Neuron (in vitro differentiated cells): ENCODE data around the gene SLC38A3.
A peak's percentile ranks its signal among the peaks of the same experiment; 100 is the strongest.
"Not testable (repeated sequence)": the region's sequence is repeated elsewhere in the genome, so short reads cannot be mapped to it uniquely, and the experiment has no call there.

Experiments
- H2AFZ ChIP-seq: one replicate; pipeline ENCODE4 v1.6.1; 2013; ENCODE audit warnings: low read depth, mild to moderate bottlenecking, inconsistent platforms, low read length, moderate library complexity
- H3K27me3 ChIP-seq: one replicate; pipeline ENCODE4 v1.6.1; 2013; ENCODE audit warnings: low read length; ENCODE audit not compliant: insufficient read depth
- H3K36me3 ChIP-seq: one replicate; pipeline ENCODE4 v1.6.1; 2013; ENCODE audit warnings: low read length; ENCODE audit not compliant: insufficient read depth
- H3K4me1 ChIP-seq: one replicate; pipeline ENCODE4 v1.6.1; 2013; ENCODE audit warnings: low read length; ENCODE audit not compliant: insufficient read depth
- H3K4me3 ChIP-seq: 2 replicates; pipeline ENCODE4 v1.5.1; 2013; ENCODE audit warnings: mild to moderate bottlenecking, low read length, moderate library complexity
- H3K9me3 ChIP-seq: one replicate; pipeline ENCODE4 v1.6.1; 2013; ENCODE audit warnings: low read length

Gene SLC38A3

DNA sequence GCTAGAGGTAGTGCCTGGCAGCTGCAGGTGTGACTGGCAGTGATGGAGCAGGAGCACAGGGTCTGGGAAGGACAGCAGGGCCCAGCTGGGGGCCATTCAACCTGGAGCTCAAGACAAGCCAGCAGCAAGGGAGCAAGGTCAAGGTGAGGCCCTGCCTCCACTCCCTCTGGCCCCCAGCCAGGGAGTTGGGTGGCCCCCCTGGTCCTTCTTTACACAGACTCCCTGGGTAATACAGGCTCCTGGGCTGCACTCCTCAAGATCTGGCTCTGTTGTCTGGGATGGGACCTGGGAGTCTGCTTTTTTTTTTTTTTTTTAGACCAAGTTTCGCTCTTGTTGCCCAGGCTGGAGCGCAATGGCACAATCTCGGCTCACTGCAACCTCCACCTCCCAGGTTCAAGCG is 45.4 kb downstream of the SLC38A3 start:
- H3K4me3 ChIP-seq: no peak overlapping the region
- no peaks in the 10 kb centered on the region for H3K9me3 ChIP-seq
- H3K27me3 ChIP-seq: no peaks in the 10 kb centered on the region
- H2AFZ ChIP-seq: no peak overlapping the region
- H3K36me3 ChIP-seq: peaks cover 61% of the 10 kb centered on the region
- H3K4me1 ChIP-seq: peaks cover 23% of the 10 kb centered on the region

DNA sequence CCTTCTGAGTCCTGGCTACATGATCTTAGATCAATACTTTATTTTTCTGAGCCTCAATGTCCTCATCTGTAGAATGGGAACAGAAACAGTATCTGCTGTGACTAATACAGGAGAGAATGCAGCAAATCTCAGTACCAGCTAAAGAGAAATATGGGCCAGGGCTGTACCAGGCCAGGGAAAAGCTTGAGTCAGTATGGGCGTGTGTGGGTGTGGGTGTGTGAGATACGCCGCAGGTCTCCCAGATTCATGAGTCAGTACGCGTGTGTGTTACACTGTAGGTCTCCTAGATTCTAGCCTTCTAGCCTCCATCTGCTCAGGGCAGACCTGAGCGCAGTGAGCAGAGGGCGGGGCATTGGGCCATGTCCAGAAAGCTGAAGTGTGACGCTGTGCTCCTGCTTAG is 46.1 kb downstream of the SLC38A3 start:
- Histone ChIP-seq H3K4me3 (no peak overlapping the region), H3K27me3 (no peaks in the 10 kb centered on the region), H3K9me3 (no peaks in the 10 kb centered on the region), H3K36me3 (peaks cover 64% of the 10 kb centered on the region), H2AFZ (no peak overlapping the region), H3K4me1 (peaks cover 16% of the 10 kb centered on the region)

DNA sequence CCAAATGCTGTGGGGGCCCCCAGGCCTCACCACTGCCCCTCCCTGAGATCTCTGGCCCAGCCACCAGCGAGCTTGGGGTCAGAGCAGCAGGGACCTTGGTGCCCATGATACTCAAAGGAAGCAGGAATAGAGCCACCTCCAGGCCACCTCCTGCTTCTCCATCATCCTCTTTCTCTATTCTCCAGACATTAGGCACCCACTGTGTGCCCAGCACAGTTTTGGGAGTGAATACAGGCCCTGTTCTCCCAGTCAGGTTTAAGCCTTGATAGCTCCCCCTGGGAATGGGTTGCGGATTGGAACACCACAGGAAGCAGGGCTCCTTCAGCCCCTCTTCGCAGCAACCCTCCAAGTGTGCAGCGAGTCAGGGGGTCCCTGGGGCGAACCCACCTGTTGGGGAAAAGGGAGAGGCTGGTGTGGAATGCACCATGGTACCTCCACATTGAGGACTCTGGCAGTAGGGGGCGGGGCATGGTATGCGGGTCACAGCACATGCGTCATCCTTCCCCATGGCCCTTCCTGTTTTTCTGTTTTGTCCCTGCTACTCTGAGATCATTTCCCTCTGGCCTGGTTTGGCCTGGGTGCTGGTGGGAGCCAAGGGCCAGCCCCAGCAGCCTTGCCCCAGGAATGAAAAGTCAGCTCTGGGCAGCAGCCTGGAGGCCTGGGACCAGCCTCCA is 49.6 kb downstream of the SLC38A3 start:
- peaks cover 27% of the 10 kb centered on the region for H3K4me1 ChIP-seq
- no peaks in the 10 kb centered on the region for H3K9me3 ChIP-seq
- peaks cover 73% of the 10 kb centered on the region for H3K36me3 ChIP-seq
- no peak overlapping the region for H3K4me3 ChIP-seq
- no peaks in the 10 kb centered on the region for H3K27me3 ChIP-seq
- no peak overlapping the region for H2AFZ ChIP-seq

DNA sequence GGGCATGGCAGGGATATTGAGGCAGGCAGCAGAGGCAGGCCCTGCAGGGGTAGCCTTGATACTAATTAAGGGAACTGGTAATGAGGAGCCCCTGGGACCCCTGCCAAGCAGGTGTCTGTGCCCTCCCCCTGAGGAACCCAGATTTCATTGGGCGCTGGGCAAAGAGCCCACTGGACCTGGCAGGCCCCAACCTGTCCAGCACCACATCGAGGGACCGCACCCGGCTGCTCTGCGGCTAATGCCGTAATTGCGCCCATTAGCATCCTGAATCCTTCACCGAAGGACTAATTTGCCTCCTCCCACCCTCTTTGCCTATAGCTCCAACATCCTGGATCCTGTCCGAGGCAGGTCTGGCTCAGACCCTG is 50.2 kb downstream of the SLC38A3 start:
- no peaks in the 10 kb centered on the region for H3K9me3 ChIP-seq
- H3K4me3 ChIP-seq: no peak overlapping the region
- no peaks in the 10 kb centered on the region for H3K27me3 ChIP-seq
- H2AFZ ChIP-seq: no peak overlapping the region
- peaks cover 68% of the 10 kb centered on the region for H3K36me3 ChIP-seq
- H3K4me1 ChIP-seq: peaks cover 28% of the 10 kb centered on the region

DNA sequence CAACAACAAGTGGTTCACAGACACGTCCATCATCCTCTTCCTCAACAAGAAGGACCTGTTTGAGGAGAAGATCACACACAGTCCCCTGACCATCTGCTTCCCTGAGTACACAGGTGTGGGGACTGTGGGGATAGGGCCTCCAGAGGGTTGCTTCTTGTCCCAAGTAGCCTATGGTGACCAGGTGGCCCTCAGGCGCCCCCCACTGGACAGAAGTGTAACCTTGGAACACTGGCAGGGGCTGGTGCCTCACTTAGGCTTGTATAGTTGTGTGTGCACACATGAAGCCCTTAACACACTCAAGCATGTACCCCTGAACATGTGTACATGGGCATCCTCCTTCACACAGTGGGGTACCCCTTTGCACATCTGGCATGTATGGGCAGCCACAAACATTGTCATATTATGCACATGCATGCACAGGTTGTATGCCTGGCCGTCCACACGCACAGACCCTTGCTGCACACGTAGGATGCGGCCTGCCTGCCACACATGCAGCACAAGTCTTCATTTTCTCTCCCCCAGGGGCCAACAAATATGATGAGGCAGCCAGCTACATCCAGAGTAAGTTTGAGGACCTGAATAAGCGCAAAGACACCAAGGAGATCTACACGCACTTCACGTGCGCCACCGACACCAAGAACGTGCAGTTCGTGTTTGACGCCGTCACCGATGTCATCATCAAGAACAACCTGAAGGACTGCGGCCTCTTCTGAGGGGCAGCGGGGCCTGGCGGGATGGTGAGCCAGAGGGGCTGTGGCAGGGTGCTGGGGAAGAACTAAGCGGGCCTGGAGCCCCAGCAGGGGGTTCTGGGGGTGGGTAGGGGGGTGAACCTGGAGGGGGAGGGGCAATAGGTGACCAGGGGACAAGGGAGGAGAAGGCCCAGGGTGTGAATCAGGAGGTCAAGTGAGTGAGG is 52.2 kb downstream of the SLC38A3 start:
- Histone ChIP-seq H3K27me3 (no peaks in the 10 kb centered on the region), H3K36me3 (peaks cover 53% of the 10 kb centered on the region), H3K9me3 (no peaks in the 10 kb centered on the region), H2AFZ (no peak overlapping the region), H3K4me1 (peaks cover 41% of the 10 kb centered on the region), H3K4me3 (no peak overlapping the region)

DNA sequence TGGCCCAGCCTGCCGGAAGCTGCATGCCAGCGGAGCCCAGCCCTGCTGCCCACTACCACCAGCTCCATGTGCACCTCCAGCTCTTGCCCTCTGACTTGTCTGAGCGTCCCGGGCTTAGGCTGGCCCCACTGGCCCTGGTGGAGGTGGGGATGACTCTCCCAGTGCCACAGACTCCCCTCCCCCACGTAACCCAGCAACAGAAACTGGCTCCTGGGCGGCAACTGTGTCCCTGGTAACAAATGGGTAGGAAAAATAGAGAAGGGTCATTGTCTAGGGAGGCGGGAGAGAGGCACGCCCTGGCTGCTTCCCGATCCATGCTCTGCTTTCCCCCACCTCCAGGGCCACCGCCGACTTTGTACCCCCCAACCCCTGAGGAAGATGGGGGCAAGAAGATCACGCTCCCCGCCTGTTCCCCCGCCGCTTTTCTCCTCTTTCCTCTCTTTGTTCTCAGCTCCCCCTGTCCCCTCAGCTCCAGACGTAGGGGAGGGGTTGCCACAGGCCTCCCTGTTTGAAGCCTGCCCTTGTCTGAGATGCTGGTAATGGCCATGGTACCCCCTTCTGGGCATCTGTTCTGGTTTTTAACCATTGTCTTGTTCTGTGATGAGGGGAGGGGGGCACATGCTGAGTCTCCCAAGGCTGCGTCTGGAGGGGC is 53.1 kb downstream of the SLC38A3 start:
- Histone ChIP-seq H3K4me3 (no peak overlapping the region), H3K4me1 (peaks cover 41% of the 10 kb centered on the region), H3K27me3 (no peaks in the 10 kb centered on the region), H3K36me3 (peaks cover 44% of the 10 kb centered on the region), H3K9me3 (no peaks in the 10 kb centered on the region), H2AFZ (no peak overlapping the region)

DNA sequence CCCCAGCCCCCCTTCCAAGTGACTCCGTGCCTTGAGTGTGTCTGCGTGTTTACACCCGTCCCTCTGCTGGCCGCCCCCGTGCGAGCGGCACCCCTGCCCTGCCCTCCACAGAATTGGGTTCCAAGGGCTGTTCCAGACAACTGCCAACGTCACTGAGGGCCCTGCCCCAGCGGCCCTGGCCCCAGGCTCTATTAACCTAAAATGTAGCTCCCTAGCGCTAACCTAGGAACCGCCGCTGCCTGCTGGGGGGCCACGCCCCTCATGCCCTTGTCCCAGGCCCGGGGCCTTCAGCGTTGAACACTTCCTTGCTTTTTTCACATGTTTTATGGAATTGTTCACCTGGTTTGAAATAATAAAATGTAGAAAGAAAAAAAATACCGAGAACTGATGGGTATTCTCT is 53.9 kb downstream of the SLC38A3 start:
- peaks cover 46% of the 10 kb centered on the region for H3K4me1 ChIP-seq
- H3K4me3 ChIP-seq: no peak overlapping the region
- H3K36me3 ChIP-seq: peaks cover 38% of the 10 kb centered on the region
- no peaks in the 10 kb centered on the region for H3K27me3 ChIP-seq
- H2AFZ ChIP-seq: no peak overlapping the region
- H3K9me3 ChIP-seq: no peaks in the 10 kb centered on the region

DNA sequence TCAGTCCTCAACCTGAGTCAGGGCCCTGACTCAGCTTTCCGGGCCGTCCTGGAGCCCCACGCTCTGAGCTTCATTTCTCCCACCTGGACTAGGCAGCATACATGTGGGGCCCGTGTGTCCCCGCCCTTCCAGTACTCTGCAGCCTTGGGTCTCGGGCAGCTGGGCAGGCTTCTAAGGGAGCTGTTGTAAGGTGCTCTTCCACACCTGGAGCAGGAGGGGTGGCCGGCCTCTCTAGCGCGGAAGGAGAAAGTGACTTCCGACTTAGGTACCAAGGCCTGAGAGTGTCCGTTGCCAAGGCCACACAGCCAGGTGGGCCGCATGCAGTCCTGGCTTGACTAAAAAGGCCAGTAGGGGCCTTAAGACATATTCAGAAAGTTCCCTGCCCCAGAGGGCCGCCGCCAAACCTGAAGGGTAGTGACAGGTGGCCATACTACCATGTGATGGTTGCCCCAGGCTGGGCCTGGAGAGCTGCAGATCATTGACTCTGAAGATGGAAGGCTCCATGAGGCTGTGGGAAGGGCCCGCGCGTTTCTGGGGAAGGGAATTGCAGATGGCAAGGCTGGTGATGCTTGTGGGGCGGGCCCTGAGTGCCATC is 54.5 kb downstream of the SLC38A3 start:
- Histone ChIP-seq H3K36me3 (peaks cover 32% of the 10 kb centered on the region), H3K4me3 (no peak overlapping the region), H3K9me3 (no peaks in the 10 kb centered on the region), H3K4me1 (peaks cover 52% of the 10 kb centered on the region), H3K27me3 (no peaks in the 10 kb centered on the region), H2AFZ (no peak overlapping the region)

DNA sequence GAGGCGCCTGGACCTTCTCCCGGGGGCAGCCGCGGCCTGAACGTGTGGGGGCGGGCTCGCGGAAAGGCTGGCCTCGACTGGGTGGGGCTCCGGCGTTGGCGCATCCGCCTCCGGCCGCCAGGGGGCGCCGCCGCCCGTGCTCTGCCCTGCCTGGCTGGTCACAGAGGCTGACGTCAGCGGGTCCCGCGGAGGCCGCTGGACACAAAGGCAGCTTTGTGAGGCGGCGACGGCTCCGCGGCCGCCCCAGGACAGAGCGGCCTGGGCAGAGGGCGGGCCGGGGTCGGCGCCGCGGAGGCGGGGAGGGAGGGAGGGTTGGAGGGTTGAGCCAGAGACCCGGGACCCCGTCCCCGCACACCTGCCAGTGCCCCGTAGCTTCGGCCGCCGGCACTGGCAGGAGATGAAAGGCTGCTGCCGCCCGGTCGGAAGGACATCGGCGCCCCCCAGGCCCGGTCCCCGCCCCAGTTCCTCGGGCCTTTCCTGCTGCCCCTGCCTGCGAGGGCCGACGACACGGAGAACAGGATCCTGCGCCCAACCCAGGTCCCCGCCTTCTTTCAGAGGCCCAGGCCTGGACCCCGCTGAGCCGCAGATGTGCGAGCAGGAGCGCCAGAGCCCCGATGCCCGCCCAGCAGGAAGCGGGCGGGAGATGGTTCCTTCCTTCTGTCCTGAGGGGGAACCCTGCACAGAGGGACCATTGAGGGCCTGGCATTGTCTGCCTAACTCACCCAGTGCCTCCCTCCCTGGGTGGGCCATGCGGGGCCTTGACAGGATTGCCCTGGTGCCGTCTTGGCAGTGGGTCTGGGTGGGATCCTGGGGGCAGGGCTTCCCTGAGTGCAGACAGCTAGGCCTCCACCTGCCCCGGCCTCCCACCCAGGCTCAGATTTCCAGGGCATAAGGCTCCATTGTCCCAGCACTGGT is 55.2 kb downstream of the SLC38A3 start:
- no peak overlapping the region for H2AFZ ChIP-seq
- no peaks in the 10 kb centered on the region for H3K27me3 ChIP-seq
- H3K36me3 ChIP-seq: peaks cover 26% of the 10 kb centered on the region
- peaks cover 59% of the 10 kb centered on the region for H3K4me1 ChIP-seq
- H3K9me3 ChIP-seq: no peaks in the 10 kb centered on the region
- H3K4me3 ChIP-seq: peak overlapping the region; percentile 39

DNA sequence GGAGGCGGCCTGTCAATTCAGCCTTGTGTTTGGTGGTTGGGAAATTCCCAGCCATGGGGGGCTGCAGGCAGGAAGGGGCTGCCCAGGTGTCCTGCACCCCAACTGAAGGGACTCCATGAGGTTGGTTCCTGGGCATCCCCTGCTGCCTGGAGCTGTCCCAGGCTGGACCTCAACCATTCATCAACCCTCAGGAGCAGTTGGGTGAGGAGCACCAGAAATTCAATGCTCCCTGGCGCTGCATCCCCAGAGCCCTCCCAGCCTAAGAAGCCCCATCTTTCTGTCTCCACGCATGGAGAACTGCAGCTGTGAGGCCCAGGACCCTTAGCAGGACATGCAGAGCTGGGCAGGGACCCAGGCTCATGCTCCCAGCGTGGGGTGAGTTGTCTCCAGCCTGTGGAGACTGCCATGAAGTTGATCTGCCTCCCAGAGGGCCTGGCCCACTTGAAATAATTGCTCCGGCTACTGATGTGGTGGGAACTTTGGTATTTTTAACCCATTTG is 55.9 kb downstream of the SLC38A3 start:
- Histone ChIP-seq H3K4me1 (peaks cover 66% of the 10 kb centered on the region), H3K9me3 (no peaks in the 10 kb centered on the region), H2AFZ (no peak overlapping the region), H3K27me3 (no peaks in the 10 kb centered on the region), H3K36me3 (peaks cover 23% of the 10 kb centered on the region), H3K4me3 (no peak overlapping the region)

DNA sequence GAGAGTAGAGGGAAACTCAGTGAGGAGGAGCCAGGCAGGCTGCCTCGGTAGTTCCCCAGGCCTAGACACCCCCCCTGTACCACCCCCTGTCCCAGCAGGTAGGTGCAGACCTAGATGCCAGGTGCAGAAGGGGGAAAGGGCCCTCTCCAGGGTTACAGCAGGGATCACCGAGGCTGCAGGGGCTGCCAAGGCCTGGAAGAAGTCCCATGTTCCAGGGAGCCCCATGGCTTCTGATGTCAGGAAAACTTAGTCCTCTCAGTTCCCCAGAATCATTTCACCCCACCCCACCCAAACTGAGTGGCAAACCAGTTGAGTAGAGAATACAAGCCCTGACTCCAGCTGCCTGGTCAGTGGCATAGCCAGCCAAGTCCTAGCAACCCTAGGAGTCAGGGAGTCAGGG is 56.4 kb downstream of the SLC38A3 start:
- H3K27me3 ChIP-seq: no peaks in the 10 kb centered on the region
- peaks cover 66% of the 10 kb centered on the region for H3K4me1 ChIP-seq
- peaks cover 18% of the 10 kb centered on the region for H3K36me3 ChIP-seq
- no peak overlapping the region for H3K4me3 ChIP-seq
- H3K9me3 ChIP-seq: no peaks in the 10 kb centered on the region
- no peak overlapping the region for H2AFZ ChIP-seq

DNA sequence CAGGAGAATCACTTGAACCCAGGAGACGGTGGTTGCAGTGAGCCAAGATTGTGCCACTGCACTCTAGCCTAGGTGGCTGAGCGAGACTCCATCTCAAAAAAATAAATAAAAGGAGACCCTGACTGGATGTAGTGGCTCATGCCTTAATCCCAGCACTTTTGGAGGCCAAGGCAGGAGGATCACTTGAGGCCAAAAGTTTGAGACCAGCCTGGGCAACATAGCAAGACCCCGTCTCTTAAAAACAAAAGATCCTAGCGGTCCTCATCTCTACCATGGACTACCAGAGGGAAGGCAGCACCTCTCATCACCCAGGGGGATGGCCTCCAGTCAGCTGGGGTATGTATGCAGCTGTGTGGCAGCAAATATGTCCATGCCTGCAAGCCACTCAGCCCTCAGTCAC is 57.1 kb downstream of the SLC38A3 start:
- H3K27me3 ChIP-seq, H3K9me3 ChIP-seq, H2AFZ ChIP-seq, H3K4me3 ChIP-seq: not testable (repeated sequence)
- H3K36me3 ChIP-seq: peaks cover 11% of the 10 kb centered on the region
- peaks cover 71% of the 10 kb centered on the region for H3K4me1 ChIP-seq
